Measurements from ENCODE around the gene ANKMY2. TPM values are rescaled to one million over a fixed set of nuclear protein-coding genes. Genes with fewer than 3 reads are reported as not detected.

ANKMY2 gene
- total RNA-seq, 2 experiments from 2014 or later, result 7.8 to 8.4 TPM

DNA sequence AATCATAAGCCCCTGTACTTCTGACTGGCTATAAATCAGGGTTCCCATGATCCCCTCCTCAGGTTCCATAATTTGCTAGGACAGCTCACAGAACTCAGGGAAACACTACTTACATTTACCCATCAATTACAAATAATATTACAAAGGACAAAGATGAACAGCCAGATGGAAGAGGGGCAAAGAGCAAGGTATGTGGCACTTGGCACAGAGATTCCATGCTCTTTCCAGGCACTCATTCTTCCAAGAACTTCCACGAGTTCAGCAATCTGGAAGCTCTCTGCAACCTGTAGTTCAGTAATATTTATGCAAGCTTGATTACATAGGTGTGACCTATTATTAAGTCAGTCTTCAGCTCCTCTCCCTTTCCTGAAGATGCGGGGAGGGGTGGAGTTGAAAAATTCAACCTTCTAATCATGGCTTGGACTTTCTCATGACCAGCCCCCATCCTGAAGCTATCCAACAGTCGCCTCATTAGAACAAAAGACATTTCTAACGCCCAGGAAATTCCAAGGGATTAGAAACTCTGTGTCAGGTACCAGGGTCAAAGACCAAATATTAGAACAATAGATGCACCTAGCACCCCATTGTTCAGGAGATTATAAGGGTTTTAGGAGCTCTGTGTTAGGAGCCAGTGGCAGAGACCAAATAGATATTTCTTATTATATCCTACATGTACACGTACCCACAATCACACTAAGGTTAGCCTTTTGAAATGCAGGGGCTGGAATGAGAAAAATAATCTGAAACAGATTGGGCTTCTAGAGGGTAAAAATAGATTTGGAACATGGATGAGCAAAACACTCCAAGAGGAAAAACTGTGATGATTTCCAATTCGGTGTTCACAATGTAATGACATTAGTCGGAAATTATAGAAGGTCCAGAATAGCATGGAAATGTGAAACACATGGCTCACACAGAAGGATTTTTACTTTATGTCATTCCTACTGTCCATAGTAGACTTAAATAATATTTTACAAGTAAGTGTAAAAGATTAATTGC is 7.0 kb downstream of the ANKMY2 start:
- ChIA-PET CTCF (no interaction called here), POLR2A (no interaction called here)
- no peak for DNase-seq
- Mint-ChIP-seq H3K4me1 (ENCODE audit: low read depth) (peaks cover 7% of the 10 kb centered on the region), H3K36me3 (peaks cover 14% of the 10 kb centered on the region), H3K27ac (no peak overlapping the region), H3K4me3 (no peak overlapping the region), H3K9me3 (no peaks in the 10 kb centered on the region), H3K27me3 (no peaks in the 10 kb centered on the region)
- intact Hi-C loops (cut with micrococcal nuclease), result no loop called here

DNA sequence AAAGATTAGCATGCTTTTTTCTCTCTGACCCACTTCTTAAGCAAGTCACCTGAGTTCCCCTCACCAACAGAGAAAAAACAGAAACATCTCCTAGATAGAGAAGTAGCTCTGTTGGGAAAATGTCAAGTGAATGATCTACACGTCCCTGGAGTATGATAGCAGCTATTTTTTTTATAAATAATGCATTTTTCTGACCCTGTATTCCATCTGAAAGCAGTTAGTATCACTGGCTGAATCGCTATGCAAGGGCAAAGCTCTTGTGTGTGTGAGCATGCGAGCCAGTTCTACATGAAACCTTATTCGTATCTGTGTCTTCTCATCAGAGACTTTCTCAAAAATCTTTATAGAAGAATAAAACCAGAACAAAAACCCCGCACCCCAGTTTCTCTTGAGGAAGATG is 8.2 kb downstream of the ANKMY2 start:
- intact Hi-C loops (cut with micrococcal nuclease), result no loop called here
- POLR2A ChIA-PET, result no interaction called here
- no peaks in the 10 kb centered on the region for H3K4me1 Mint-ChIP-seq (ENCODE audit: low read depth)
- peaks cover 14% of the 10 kb centered on the region for H3K36me3 Mint-ChIP-seq
- H3K9me3 Mint-ChIP-seq, result no peaks in the 10 kb centered on the region
- CTCF ChIA-PET, result interaction anchor here (0.6 kb wide), 1 partner anchor 39 kb away, joined by 4 read pairs; no protein-coding TSS in a partner anchor
- no peak overlapping the region for H3K4me3 Mint-ChIP-seq
- no peak for DNase-seq
- H3K27ac Mint-ChIP-seq, result no peak overlapping the region
- H3K27me3 Mint-ChIP-seq, result no peaks in the 10 kb centered on the region

DNA sequence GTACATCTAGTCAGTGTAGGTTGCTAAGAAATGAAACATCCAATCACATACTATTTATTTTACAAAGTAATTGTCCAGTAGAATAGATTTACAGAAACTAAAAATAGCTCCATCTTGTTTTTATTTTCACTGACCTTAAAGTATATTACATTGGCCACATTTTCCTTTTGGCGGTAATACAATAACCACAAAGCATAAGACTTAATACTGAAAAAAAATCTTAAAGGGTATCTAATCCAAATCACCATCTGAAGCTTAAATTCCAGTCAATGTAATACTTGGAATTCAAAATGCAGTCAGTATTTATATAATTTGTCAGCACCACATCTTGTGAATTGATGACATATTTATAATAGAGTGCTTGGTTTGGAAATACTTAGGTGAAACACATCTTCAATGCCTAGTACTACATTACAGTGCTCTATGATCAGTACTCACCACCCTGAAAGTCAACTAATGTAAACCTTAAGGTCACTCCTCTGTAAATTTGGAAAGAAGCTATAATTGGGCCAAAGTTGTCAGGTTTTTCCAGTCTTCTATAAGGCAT is 8.9 kb downstream of the ANKMY2 start:
- CTCF ChIA-PET, result interaction anchor here (0.6 kb wide), 1 partner anchor 39 kb away, joined by 4 read pairs; no protein-coding TSS in a partner anchor

DNA sequence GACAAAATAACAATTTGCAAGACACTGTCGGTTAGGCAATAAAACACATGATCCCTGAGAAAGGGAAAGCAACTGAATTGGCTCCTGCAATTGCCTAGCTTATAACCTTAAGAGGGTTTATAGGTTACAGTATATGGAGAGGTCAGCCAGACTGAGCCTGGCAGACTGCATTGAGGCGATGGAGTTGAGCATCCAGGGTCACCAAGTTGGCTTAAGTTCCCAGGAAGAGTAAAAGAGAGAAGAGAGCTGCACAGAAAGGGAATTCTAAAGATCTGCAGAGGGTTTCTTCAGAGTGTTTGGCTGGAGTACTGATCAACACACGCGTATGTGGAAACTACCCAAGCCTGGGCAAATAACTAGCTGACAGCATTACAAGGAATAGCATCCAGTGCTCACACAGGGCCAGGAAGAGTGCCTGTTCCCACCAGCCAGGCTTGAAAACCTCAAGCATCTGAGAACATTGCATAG is 11.2 kb downstream of the ANKMY2 start:
- Mint-ChIP-seq H3K27me3 (no peaks in the 10 kb centered on the region), H3K4me1 (ENCODE audit: low read depth) (no peaks in the 10 kb centered on the region), H3K4me3 (no peak overlapping the region), H3K27ac (no peak overlapping the region), H3K36me3 (peaks cover 16% of the 10 kb centered on the region), H3K9me3 (no peaks in the 10 kb centered on the region)
- ChIA-PET CTCF (interaction anchor here (0.9 to 1.2 kb wide), 2 partner anchors 11 to 14 kb away, joined by 3 read pairs; partner anchors contain the start of genes ANKMY2 and BZW2), POLR2A (interaction anchor here (1.4 kb wide), 1 partner anchor 12 kb away, joined by 8 read pairs; the partner anchor contains the start of genes ANKMY2 and BZW2)
- intact Hi-C loops (cut with micrococcal nuclease), result no loop called here
- DNase-seq, result no peak

More for the DNA sequence above, 8.9 kb downstream of the ANKMY2 start:
- DNase-seq, result no peak
- no peaks in the 10 kb centered on the region for H3K27me3 Mint-ChIP-seq
- no peaks in the 10 kb centered on the region for H3K9me3 Mint-ChIP-seq
- H3K27ac Mint-ChIP-seq, result no peak overlapping the region
- intact Hi-C loops (cut with micrococcal nuclease), result no loop called here
- POLR2A ChIA-PET, result no interaction called here
- no peaks in the 10 kb centered on the region for H3K4me1 Mint-ChIP-seq (ENCODE audit: low read depth)
- H3K36me3 Mint-ChIP-seq, result peaks cover 16% of the 10 kb centered on the region
- H3K4me3 Mint-ChIP-seq, result no peak overlapping the region

DNA sequence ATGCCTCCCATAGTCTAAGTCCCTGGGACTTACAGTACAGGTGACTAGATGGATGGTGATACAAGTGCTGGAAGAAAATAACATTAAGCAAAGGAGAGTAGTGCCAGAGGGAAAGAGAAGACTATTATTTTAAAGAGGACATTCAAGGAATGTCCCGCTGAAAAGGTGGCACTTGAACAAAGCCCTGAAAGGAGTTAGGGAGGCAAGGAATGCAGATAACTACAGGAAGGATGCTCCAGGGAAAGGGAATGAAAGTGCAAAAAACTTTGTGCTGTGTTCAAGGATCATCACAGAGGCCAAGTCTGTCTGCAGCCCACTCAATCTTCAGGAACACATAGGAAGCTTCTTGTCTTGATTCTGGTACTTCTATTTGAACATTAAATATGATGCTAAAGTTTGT is 14.9 kb downstream of the ANKMY2 start:
- H3K4me3 Mint-ChIP-seq, result no peak overlapping the region
- no peak for DNase-seq
- intact Hi-C loops (cut with micrococcal nuclease), result no loop called here
- CTCF ChIA-PET, result no interaction called here
- H3K27me3 Mint-ChIP-seq, result no peaks in the 10 kb centered on the region
- POLR2A ChIA-PET, result no interaction called here
- H3K9me3 Mint-ChIP-seq, result no peaks in the 10 kb centered on the region
- peaks cover 13% of the 10 kb centered on the region for H3K36me3 Mint-ChIP-seq
- no peak overlapping the region for H3K27ac Mint-ChIP-seq
- no peaks in the 10 kb centered on the region for H3K4me1 Mint-ChIP-seq (ENCODE audit: low read depth)

DNA sequence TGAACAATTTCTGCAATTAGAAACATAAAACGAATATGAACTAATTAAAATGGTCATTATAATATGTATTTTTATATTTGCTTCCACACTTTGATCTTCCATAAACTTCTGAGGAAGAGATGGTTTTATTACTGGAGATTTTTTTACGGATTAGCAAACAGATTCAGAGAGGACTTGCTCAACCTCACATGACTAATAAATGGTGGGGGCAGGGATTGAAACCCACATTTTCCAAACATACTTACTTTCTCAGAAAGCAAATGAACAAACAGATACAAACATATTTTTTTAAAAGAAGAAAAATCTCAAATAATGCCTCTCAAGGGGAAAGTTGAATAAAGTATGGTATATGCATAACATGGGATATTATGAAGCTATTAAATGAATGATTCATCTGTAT is 18.3 kb downstream of the ANKMY2 start:
- H3K36me3 Mint-ChIP-seq, result peaks cover 15% of the 10 kb centered on the region
- CTCF ChIA-PET, result no interaction called here
- intact Hi-C loops (cut with micrococcal nuclease), result no loop called here
- H3K4me1 Mint-ChIP-seq (ENCODE audit: low read depth), result no peaks in the 10 kb centered on the region
- H3K27me3 Mint-ChIP-seq, result no peaks in the 10 kb centered on the region
- no peaks in the 10 kb centered on the region for H3K9me3 Mint-ChIP-seq
- H3K27ac Mint-ChIP-seq, result no peak overlapping the region
- DNase-seq, result no peak
- no peak overlapping the region for H3K4me3 Mint-ChIP-seq
- POLR2A ChIA-PET, result no interaction called here

DNA sequence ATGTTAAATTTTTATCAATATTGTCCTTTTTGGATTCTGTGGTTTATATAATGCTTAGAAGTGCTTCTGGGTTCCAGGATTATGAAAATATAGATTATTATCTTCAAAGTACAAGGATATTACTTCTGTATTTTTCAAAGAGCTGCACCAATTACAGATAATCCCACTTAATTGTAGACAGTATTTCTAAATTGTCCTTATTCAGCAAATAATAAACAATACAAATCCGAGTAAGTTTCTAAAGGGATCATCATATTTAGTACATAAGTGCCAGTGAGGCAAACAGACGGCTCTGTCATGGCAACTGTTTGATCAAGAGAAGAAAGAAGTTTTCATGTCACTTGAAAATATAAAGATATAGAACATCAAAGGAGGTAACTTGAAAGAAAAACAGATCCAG is 19.2 kb downstream of the ANKMY2 start:
- no peaks in the 10 kb centered on the region for H3K9me3 Mint-ChIP-seq

DNA sequence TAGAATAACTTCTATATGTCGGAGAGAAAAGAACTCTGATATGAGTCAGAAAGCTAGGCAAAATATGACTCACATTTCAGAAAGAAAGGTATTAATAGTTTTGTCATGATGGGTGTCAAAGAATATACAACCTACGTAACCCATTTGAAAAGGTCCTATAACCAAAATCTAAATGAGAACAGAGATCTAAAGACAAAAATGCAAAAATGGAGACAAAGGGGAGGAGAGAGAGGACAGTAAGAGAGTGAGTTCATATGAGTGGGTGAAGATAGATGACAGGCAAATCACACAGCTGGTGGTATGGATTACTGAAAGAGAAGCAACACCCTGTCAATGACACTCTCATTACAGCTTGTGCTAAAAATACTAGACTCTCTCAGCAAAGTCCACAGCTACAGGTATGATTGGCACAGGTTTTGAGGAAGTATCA is 25.6 kb downstream of the ANKMY2 start:
- intact Hi-C loops (cut with micrococcal nuclease), result loop anchor here (1.0 kb wide), 4 partner anchors 27 to 782 kb away; no protein-coding TSS in a partner anchor
- no peak for DNase-seq
- ChIA-PET POLR2A (interaction anchor here (0.7 to 3.2 kb wide), 4 partner anchors 26 to 199 kb away, joined by 3 to 19 read pairs (median 4); partner anchors contain the start of genes ANKMY2, BZW2 and CRPPA), CTCF (interaction anchor here (0.9 to 1.2 kb wide), 4 partner anchors 15 to 298 kb away, joined by 3 to 5 read pairs (median 4); partner anchors contain the start of genes ANKMY2 and BZW2)
- H3K4me1 Mint-ChIP-seq (ENCODE audit: low read depth), result peaks cover 10% of the 10 kb centered on the region
- H3K4me3 Mint-ChIP-seq, result peak overlapping the region; percentile 0
- no peaks in the 10 kb centered on the region for H3K27me3 Mint-ChIP-seq
- H3K36me3 Mint-ChIP-seq, result peaks cover 31% of the 10 kb centered on the region
- H3K27ac Mint-ChIP-seq, result peak overlapping the region; percentile 63
- no peaks in the 10 kb centered on the region for H3K9me3 Mint-ChIP-seq

More for the DNA sequence above, 19.2 kb downstream of the ANKMY2 start:
- Mint-ChIP-seq H3K27ac (no peak overlapping the region), H3K36me3 (peaks cover 14% of the 10 kb centered on the region), H3K4me3 (no peak overlapping the region), H3K4me1 (ENCODE audit: low read depth) (no peaks in the 10 kb centered on the region), H3K27me3 (no peaks in the 10 kb centered on the region)
- CTCF ChIA-PET, result no interaction called here
- intact Hi-C loops (cut with micrococcal nuclease), result no loop called here
- POLR2A ChIA-PET, result no interaction called here
- DNase-seq, result no peak

DNA sequence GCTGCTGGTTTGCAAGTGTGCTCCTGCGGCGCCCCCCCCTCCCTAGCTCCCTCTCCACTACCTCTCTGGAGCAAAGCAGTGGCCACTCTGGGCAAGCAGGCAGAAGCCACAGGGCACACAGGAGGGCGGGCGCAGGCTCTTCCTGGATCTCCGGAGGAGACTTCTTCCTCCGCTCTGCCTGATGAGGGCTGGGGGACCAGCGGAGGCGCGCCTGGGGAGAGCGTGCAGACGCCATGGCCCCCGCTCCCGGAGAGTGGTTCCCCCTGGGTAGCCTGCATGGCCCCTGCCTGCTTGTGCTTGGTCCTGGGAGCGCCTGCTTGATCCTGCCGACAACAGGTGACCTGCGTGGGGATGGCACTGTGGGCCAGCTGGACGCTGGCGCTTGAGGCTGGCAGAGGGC is 29.0 kb downstream of the ANKMY2 start:
- Mint-ChIP-seq H3K27ac (no peak overlapping the region), H3K4me1 (ENCODE audit: low read depth) (peaks cover 14% of the 10 kb centered on the region), H3K9me3 (no peaks in the 10 kb centered on the region), H3K36me3 (peaks cover 24% of the 10 kb centered on the region), H3K27me3 (no peaks in the 10 kb centered on the region), H3K4me3 (no peak overlapping the region)
- intact Hi-C loops (cut with micrococcal nuclease), result no loop called here
- POLR2A ChIA-PET, result no interaction called here
- no peak for DNase-seq
- CTCF ChIA-PET, result no interaction called here

DNA sequence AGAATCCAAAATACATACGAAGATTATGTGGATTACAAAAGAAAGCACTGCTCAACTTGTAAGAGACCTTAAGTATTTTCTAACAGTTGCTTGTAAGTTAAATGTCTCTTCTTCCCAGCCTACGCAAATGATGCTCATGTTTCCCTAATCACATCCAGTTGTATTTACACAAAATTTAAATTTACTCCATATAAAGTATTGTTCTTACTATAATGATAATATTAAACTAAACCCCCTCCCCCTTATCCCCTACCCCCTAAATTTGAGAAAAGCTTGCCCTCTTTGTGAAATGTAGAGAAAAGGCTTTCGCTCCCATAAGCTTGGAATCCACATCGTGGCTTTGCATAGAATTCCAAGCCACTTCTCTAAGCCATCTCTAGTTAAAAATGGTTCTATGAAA is 29.4 kb downstream of the ANKMY2 start:
- H3K27me3 Mint-ChIP-seq, result no peaks in the 10 kb centered on the region
- DNase-seq, result no peak
- intact Hi-C loops (cut with micrococcal nuclease), result no loop called here
- no peaks in the 10 kb centered on the region for H3K9me3 Mint-ChIP-seq
- no peak overlapping the region for H3K4me3 Mint-ChIP-seq
- ChIA-PET CTCF (no interaction called here), POLR2A (no interaction called here)
- no peak overlapping the region for H3K27ac Mint-ChIP-seq
- H3K4me1 Mint-ChIP-seq (ENCODE audit: low read depth), result peaks cover 14% of the 10 kb centered on the region
- H3K36me3 Mint-ChIP-seq, result peaks cover 21% of the 10 kb centered on the region

DNA sequence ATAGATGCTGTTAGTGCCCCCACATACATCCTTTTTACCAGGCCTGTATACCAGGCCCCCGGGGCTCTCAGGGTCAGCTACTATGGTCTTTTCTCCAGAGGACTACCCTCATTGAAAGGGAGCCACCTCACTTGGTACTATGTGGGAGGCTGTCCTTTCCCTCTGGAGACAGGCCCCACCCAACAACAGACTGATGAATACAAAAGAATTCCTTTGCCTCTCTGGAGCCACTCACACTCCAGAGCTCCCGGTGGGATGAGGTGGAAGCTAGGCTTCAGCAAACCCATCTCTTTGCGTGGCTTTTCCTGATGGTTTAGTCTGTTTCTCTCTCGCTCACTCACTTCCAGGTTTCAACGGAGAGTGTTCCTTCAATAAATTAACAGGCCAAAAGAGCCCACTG is 30.3 kb downstream of the ANKMY2 start:
- peaks cover 25% of the 10 kb centered on the region for H3K36me3 Mint-ChIP-seq
- ChIA-PET CTCF (interaction anchor here (1.7 kb wide), 1 partner anchor 50 kb away, joined by 3 read pairs; no protein-coding TSS in a partner anchor), POLR2A (no interaction called here)
- H3K27me3 Mint-ChIP-seq, result no peaks in the 10 kb centered on the region
- H3K4me1 Mint-ChIP-seq (ENCODE audit: low read depth), result peaks cover 11% of the 10 kb centered on the region
- no peaks in the 10 kb centered on the region for H3K9me3 Mint-ChIP-seq
- DNase-seq, result no peak
- H3K27ac Mint-ChIP-seq, result no peak overlapping the region
- no peak overlapping the region for H3K4me3 Mint-ChIP-seq
- intact Hi-C loops (cut with micrococcal nuclease), result no loop called here

DNA sequence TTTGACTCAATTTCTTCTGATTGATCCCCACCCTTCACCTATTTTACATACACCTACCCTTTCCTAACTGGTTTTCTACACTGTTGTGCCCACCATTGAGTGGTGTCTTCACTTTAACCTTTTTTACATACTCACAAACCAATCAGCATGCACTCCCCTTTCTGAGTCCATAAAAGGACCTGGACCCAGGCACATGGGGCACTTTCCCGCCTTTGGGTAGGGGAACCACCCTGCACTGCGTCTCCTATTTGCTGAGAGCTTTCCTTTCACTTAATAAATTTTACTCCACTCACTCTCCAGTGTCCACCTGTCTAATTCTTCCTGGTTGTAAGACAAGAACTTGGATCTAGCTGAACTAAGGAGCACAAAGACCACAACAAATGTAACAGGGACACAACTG is 33.8 kb downstream of the ANKMY2 start:
- H3K36me3 Mint-ChIP-seq, result peaks cover 19% of the 10 kb centered on the region
- ChIA-PET POLR2A (no interaction called here), CTCF (no interaction called here)
- intact Hi-C loops (cut with micrococcal nuclease), result no loop called here
- no peak overlapping the region for H3K4me3 Mint-ChIP-seq
- H3K27ac Mint-ChIP-seq, result no peak overlapping the region
- DNase-seq, result no peak
- peaks cover 4% of the 10 kb centered on the region for H3K4me1 Mint-ChIP-seq (ENCODE audit: low read depth)
- no peaks in the 10 kb centered on the region for H3K27me3 Mint-ChIP-seq
- H3K9me3 Mint-ChIP-seq, result no peaks in the 10 kb centered on the region

Measured in activated CD4-positive, alpha-beta memory T cell treated with anti-CD3 and anti-CD28 coated beads for 36 hours (primary cell).